IPS-20b (cell line): ENCODE data around the gene E2F4.

Experiments used
- H3K27ac ChIP-seq: one replicate; pipeline ENCODE4 v1.5.1; 2013; ENCODE audit warnings: low read length
- H3K27me3 ChIP-seq: 2 replicates; pipeline ENCODE4 v1.6.1; 2013; ENCODE audit warnings: mild to moderate bottlenecking, low read length, inconsistent platforms; ENCODE audit not compliant: insufficient read depth
- H3K36me3 ChIP-seq: 2 replicates; pipeline ENCODE4 v1.6.1; 2013; ENCODE audit warnings: low read depth, mild to moderate bottlenecking, inconsistent platforms, low read length, moderate library complexity; ENCODE audit not compliant: insufficient read depth
- H3K4me1 ChIP-seq: 2 replicates; pipeline ENCODE4 v1.6.1; 2013; ENCODE audit warnings: mild to moderate bottlenecking, control low read depth, inconsistent platforms, low read length, moderate library complexity; ENCODE audit not compliant: insufficient read depth
- H3K4me3 ChIP-seq: 2 replicates; pipeline ENCODE4 v1.5.1; 2013; ENCODE audit warnings: mild to moderate bottlenecking, low read length, inconsistent platforms
- H3K9ac ChIP-seq: 2 replicates; pipeline ENCODE4 v1.6.1; 2013; ENCODE audit warnings: low read depth, mild to moderate bottlenecking, inconsistent platforms, low read length, moderate library complexity
- H3K9me3 ChIP-seq: 2 replicates; pipeline ENCODE4 v1.6.1; 2013; ENCODE audit warnings: mild to moderate bottlenecking, low read depth, low read length, inconsistent platforms; ENCODE audit not compliant: insufficient read depth

The E2F4 gene

GRCh38 chr16:67170168-67170948 is 21.6 kb upstream of the E2F4 start, which contains the start of gene NOL3:
TSS of gene NOL3 (plus strand) at chr16:67170538.
- peaks cover 9% of the 10 kb centered on the region for H3K4me1 ChIP-seq
- H3K9ac ChIP-seq: peak within 1 kb of the TSS; percentile 13; the same call in 1 of the 2 replicates
- H3K4me3 ChIP-seq: peak within 1 kb of the TSS; percentile 63
- H3K27ac ChIP-seq: no peak within 1 kb of the TSS
- no peaks in the 10 kb centered on the region for H3K9me3 ChIP-seq
- H3K27me3 ChIP-seq: peaks cover 98% of the 10 kb centered on the region
- H3K36me3 ChIP-seq: no peaks in the 10 kb centered on the region

- H3K27me3 ChIP-seq: peaks cover 98% of the 10 kb centered on the region
- peak overlapping the region; percentile 13; the same call in 1 of the 2 replicates for H3K9ac ChIP-seq
- peak overlapping the region; percentile 63 for H3K4me3 ChIP-seq
- no peak overlapping the region for H3K27ac ChIP-seq
- H3K9me3 ChIP-seq: no peaks in the 10 kb centered on the region
- H3K4me1 ChIP-seq: peaks cover 9% of the 10 kb centered on the region
- H3K36me3 ChIP-seq: no peaks in the 10 kb centered on the region
Observed at GRCh38 chr16:67170949-67171649, 20.9 kb upstream of the E2F4 start.

- H3K27ac ChIP-seq: no peak overlapping the region
- H3K9ac ChIP-seq: no peak overlapping the region
- no peaks in the 10 kb centered on the region for H3K36me3 ChIP-seq
- peaks cover 13% of the 10 kb centered on the region for H3K4me1 ChIP-seq
- H3K27me3 ChIP-seq: peaks cover 95% of the 10 kb centered on the region
- H3K9me3 ChIP-seq: no peaks in the 10 kb centered on the region
- peak overlapping the region; percentile 66; the same call in 1 of the 2 replicates for H3K4me3 ChIP-seq
Observed at GRCh38 chr16:67173323-67173722, 18.6 kb upstream of the E2F4 start.

GRCh38 chr16:67173808-67174705 is 17.9 kb upstream of the E2F4 start:
- Histone ChIP-seq H3K27ac (no peak overlapping the region), H3K4me1 (peaks cover 13% of the 10 kb centered on the region), H3K36me3 (no peaks in the 10 kb centered on the region), H3K4me3 (peak overlapping the region; percentile 66), H3K9ac (no peak overlapping the region), H3K27me3 (peaks cover 95% of the 10 kb centered on the region), H3K9me3 (no peaks in the 10 kb centered on the region)

- peaks cover 13% of the 10 kb centered on the region for H3K4me1 ChIP-seq
- H3K27me3 ChIP-seq: peaks cover 93% of the 10 kb centered on the region
- peak overlapping the region; percentile 66; the same call in 1 of the 2 replicates for H3K4me3 ChIP-seq
- no peaks in the 10 kb centered on the region for H3K9me3 ChIP-seq
- no peak overlapping the region for H3K27ac ChIP-seq
- H3K9ac ChIP-seq: no peak overlapping the region
- no peaks in the 10 kb centered on the region for H3K36me3 ChIP-seq
Observed at GRCh38 chr16:67174706-67175231, 17.2 kb upstream of the E2F4 start.

- H3K4me1 ChIP-seq: peaks cover 9% of the 10 kb centered on the region; the same call in 1 of the 2 replicates
- peaks cover 77% of the 10 kb centered on the region for H3K27me3 ChIP-seq
- H3K27ac ChIP-seq: no peak overlapping the region
- H3K9ac ChIP-seq: no peak overlapping the region
- H3K36me3 ChIP-seq: no peaks in the 10 kb centered on the region
- H3K9me3 ChIP-seq: no peaks in the 10 kb centered on the region
- H3K4me3 ChIP-seq: no peak overlapping the region
Observed at GRCh38 chr16:67176662-67177061, 15.3 kb upstream of the E2F4 start.

GRCh38 chr16:67177743-67178699 is 13.9 kb upstream of the E2F4 start:
- Histone ChIP-seq H3K36me3 (no peaks in the 10 kb centered on the region), H3K4me1 (peaks cover 9% of the 10 kb centered on the region; the same call in 1 of the 2 replicates), H3K9me3 (no peaks in the 10 kb centered on the region), H3K27me3 (peaks cover 63% of the 10 kb centered on the region), H3K27ac (no peak overlapping the region), H3K4me3 (peak overlapping the region; percentile 64), H3K9ac (no peak overlapping the region; the same call in 1 of the 2 replicates)

- Histone ChIP-seq H3K27ac (no peak overlapping the region), H3K9ac (no peak overlapping the region), H3K4me3 (no peak overlapping the region), H3K27me3 (peaks cover 54% of the 10 kb centered on the region), H3K9me3 (no peaks in the 10 kb centered on the region), H3K36me3 (no peaks in the 10 kb centered on the region), H3K4me1 (peaks cover 4% of the 10 kb centered on the region; the same call in 1 of the 2 replicates)
Observed at GRCh38 chr16:67179421-67180080, 12.4 kb upstream of the E2F4 start.

- no peak overlapping the region for H3K9ac ChIP-seq
- no peak overlapping the region for H3K4me3 ChIP-seq
- no peaks in the 10 kb centered on the region for H3K36me3 ChIP-seq
- H3K9me3 ChIP-seq: no peaks in the 10 kb centered on the region
- H3K4me1 ChIP-seq: peaks cover 4% of the 10 kb centered on the region; the same call in 1 of the 2 replicates
- H3K27me3 ChIP-seq: peaks cover 54% of the 10 kb centered on the region
- no peak overlapping the region for H3K27ac ChIP-seq
Observed at GRCh38 chr16:67180166-67180565, 11.8 kb upstream of the E2F4 start.

GRCh38 chr16:67181346-67181745 is 10.6 kb upstream of the E2F4 start:
- no peak overlapping the region for H3K4me3 ChIP-seq

More at GRCh38 chr16:67181346-67181745, 10.6 kb upstream of the E2F4 start:
- Histone ChIP-seq H3K4me1 (peaks cover 4% of the 10 kb centered on the region; the same call in 1 of the 2 replicates), H3K36me3 (no peaks in the 10 kb centered on the region), H3K9ac (no peak overlapping the region), H3K27ac (no peak overlapping the region), H3K27me3 (peaks cover 54% of the 10 kb centered on the region), H3K9me3 (no peaks in the 10 kb centered on the region)
